HEK293 (cell line): Measurements from ENCODE around the gene MTOR.

Experiments
- CTCF ChIA-PET: fragments of 350-600 bp; formaldehyde crosslinking; extraction: SDS; loops from one replicate; lab custom pipeline; 2021; ENCODE audit warnings: antibody characterized with exemption; lab: Yijun Ruan, JAX
- POLR2A ChIA-PET: fragments of 300-600 bp; formaldehyde crosslinking; extraction: SDS; loops from one replicate; lab custom pipeline; 2020; ENCODE audit warnings: antibody characterized with exemption, inconsistent platforms; lab: Yijun Ruan, JAX
- H3K27ac ChIP-seq: fragments of 200-500 bp; sonication (Bioruptor generic); 2 replicates; pipeline ENCODE4 v1.5.1; 2014; ENCODE audit warnings: low read depth, low read length, control low read depth, inconsistent platforms; ENCODE audit errors: extremely low read depth
- H3K36me3 ChIP-seq, 2 experiments: fragments of 200-500 bp in 1 of 2; sonication (Bioruptor generic) in 1 of 2; 1 replicate in 1 of 2; 2 replicates in 1 of 2; pipeline ENCODE4 v1.5.1; 2014 to 2017; ENCODE audit warnings: inconsistent platforms in 2 of 2, low read length in 2 of 2; ENCODE audit not compliant: control insufficient read depth in 2 of 2, insufficient read depth in 1 of 2
- H3K4me1 ChIP-seq: fragments of 200-500 bp; sonication (Bioruptor generic); 2 replicates; pipeline ENCODE4 v1.5.1; 2014; ENCODE audit warnings: mild to moderate bottlenecking, low read length, inconsistent platforms; ENCODE audit not compliant: control insufficient read depth, insufficient read depth
- H3K4me3 ChIP-seq: 2 replicates; pipeline ENCODE4 v1.5.1; 2011; ENCODE audit warnings: low read depth, mild to moderate bottlenecking, control low read depth, low read length, moderate library complexity
- H3K9me3 ChIP-seq: fragments of 200-500 bp; sonication (Bioruptor generic); 2 replicates; pipeline ENCODE4 v1.5.1; 2014; ENCODE audit warnings: low read depth, low read length, inconsistent platforms; ENCODE audit not compliant: control insufficient read depth, insufficient read depth
- HOXA7 ChIP-seq: sonication (generic); formaldehyde crosslinking; IDR thresholded peaks from 2 replicates; pipeline ENCODE4 v1.8.1; 2022; ENCODE audit warnings: missing genetic modification reagents, borderline replicate concordance
- INSM2 ChIP-seq: fragments of 450-650 bp; formaldehyde crosslinking; IDR thresholded peaks from 2 replicates; pipeline ENCODE4 v1.5.1; 2016; ENCODE audit warnings: missing biosample characterization, missing genetic modification characterization
- KLF10 ChIP-seq: fragments of 450-650 bp; IDR thresholded peaks from 2 replicates; pipeline ENCODE4 v1.5.1; 2018; ENCODE audit warnings: missing biosample characterization, mild to moderate bottlenecking, missing genetic modification characterization
- PRDM1 ChIP-seq: fragments of 450-650 bp; formaldehyde crosslinking; IDR thresholded peaks from 2 replicates; pipeline ENCODE4; 2016; ENCODE audit warnings: missing biosample characterization, missing genetic modification characterization
- SP2 ChIP-seq: fragments of 450-650 bp; formaldehyde crosslinking; IDR thresholded peaks from 2 replicates; pipeline ENCODE4 v1.5.1; 2016; ENCODE audit warnings: missing biosample characterization, missing genetic modification characterization
- WT1 ChIP-seq: fragments of 450-650 bp; formaldehyde crosslinking; IDR thresholded peaks from 2 replicates; pipeline ENCODE4 v1.5.1; 2016; ENCODE audit warnings: missing biosample characterization, missing genetic modification characterization
- ZIC2 ChIP-seq: fragments of 450-650 bp; formaldehyde crosslinking; IDR thresholded peaks from 2 replicates; pipeline ENCODE4 v1.5.1; 2016; ENCODE audit warnings: missing biosample characterization, missing genetic modification characterization
- ZNF146 ChIP-seq: fragments of 450-650 bp; formaldehyde crosslinking; IDR thresholded peaks from 2 replicates; pipeline ENCODE4 v1.5.1; 2016; ENCODE audit warnings: missing biosample characterization, missing genetic modification characterization
- ZNF155 ChIP-seq: fragments of 450-650 bp; formaldehyde crosslinking; IDR thresholded peaks from 2 replicates; pipeline ENCODE4 v1.5.1; 2016; ENCODE audit warnings: missing biosample characterization, missing genetic modification characterization
- ZNF157 ChIP-seq: fragments of 450-650 bp; formaldehyde crosslinking; IDR thresholded peaks from 2 replicates; pipeline ENCODE4 v1.5.1; 2016; ENCODE audit warnings: missing biosample characterization, missing genetic modification characterization
- ZNF19 ChIP-seq: fragments of 450-650 bp; formaldehyde crosslinking; IDR thresholded peaks from 2 replicates; pipeline ENCODE4; 2016; ENCODE audit warnings: missing biosample characterization, missing genetic modification characterization, low read depth
- ZNF426 ChIP-seq: fragments of 450-650 bp; formaldehyde crosslinking; IDR thresholded peaks from 2 replicates; pipeline ENCODE4 v1.5.1; 2017; ENCODE audit warnings: missing biosample characterization, missing genetic modification characterization, mild to moderate bottlenecking, inconsistent platforms, moderate library complexity
- ZNF530 ChIP-seq: fragments of 450-650 bp; formaldehyde crosslinking; IDR thresholded peaks from 2 replicates; pipeline ENCODE4 v1.5.1; 2016; ENCODE audit warnings: low read depth, missing biosample characterization, missing genetic modification characterization
- ZNF561 ChIP-seq: fragments of 450-650 bp; IDR thresholded peaks from 2 replicates; pipeline ENCODE4 v1.5.1; 2018; ENCODE audit warnings: missing biosample characterization, missing genetic modification characterization, borderline replicate concordance
- ZNF621 ChIP-seq: fragments of 450-650 bp; formaldehyde crosslinking; IDR thresholded peaks from 2 replicates; pipeline ENCODE4 v1.5.1; 2017; ENCODE audit warnings: missing biosample characterization, missing genetic modification characterization
- ZNF768 ChIP-seq: fragments of 450-650 bp; formaldehyde crosslinking; IDR thresholded peaks from 2 replicates; pipeline ENCODE4 v1.5.1; 2018; ENCODE audit warnings: missing biosample characterization, mild to moderate bottlenecking, missing genetic modification characterization
- ZNF776 ChIP-seq: fragments of 450-650 bp; formaldehyde crosslinking; IDR thresholded peaks from 2 replicates; pipeline ENCODE4 v1.5.0; 2017; ENCODE audit warnings: missing biosample characterization, missing genetic modification characterization, borderline replicate concordance
- ZNF830 ChIP-seq: fragments of 450-650 bp; IDR thresholded peaks from 2 replicates; pipeline ENCODE4 v1.5.0; 2018; ENCODE audit warnings: missing biosample characterization, missing genetic modification characterization, low read depth, mild to moderate bottlenecking, moderate library complexity
- ZSCAN18 ChIP-seq: fragments of 450-650 bp; formaldehyde crosslinking; IDR thresholded peaks from 2 replicates; pipeline ENCODE4 v1.5.1; 2016; ENCODE audit warnings: missing biosample characterization, missing genetic modification characterization

MTOR gene

GRCh38 chr1:11072216-11072917, 190.0 kb downstream of the MTOR start:
- POLR2A ChIA-PET, result interaction anchor here (3.2 kb wide), 1 partner anchor 12 kb away, joined by 12 read pairs; the partner anchor contains the start of gene SRM

GRCh38 chr1:11071463-11072215, 190.7 kb downstream of the MTOR start:
- CTCF ChIA-PET, result no interaction called here

More at GRCh38 chr1:11072216-11072917, 190.0 kb downstream of the MTOR start:
- no peak overlapping the region for H3K4me3 ChIP-seq
- no peak for TF ChIP-seq ZNF561 (tag by site-specific recombination)
- TF ChIP-seq WT1 (tag by site-specific recombination), result no peak
- no peak for TF ChIP-seq ZNF830 (tag by site-specific recombination)
- no peak for TF ChIP-seq PRDM1 (tag by site-specific recombination)
- no peak for TF ChIP-seq ZIC2 (tag by site-specific recombination)
- TF ChIP-seq HOXA7 (CRISPR knock-in tag), result no peak
- no peak for TF ChIP-seq INSM2
- no peak for TF ChIP-seq ZNF776
- TF ChIP-seq ZNF621 (tag by site-specific recombination), result no peak
- no peak for TF ChIP-seq KLF10
- H3K9me3 ChIP-seq, result no peaks in the 10 kb centered on the region
- H3K4me1 ChIP-seq, result no peaks in the 10 kb centered on the region
- H3K27ac ChIP-seq, result no peak overlapping the region
- CTCF ChIA-PET, result interaction anchor here (0.7 to 0.9 kb wide), 3 partner anchors 22 to 191 kb away, joined by 3 read pairs; no protein-coding TSS in a partner anchor
- peaks cover 67 to 98% of the 10 kb centered on the region in 2 experiments for H3K36me3 ChIP-seq

GRCh38 chr1:11070876-11071275, 191.5 kb downstream of the MTOR start:
- ChIA-PET POLR2A (interaction anchor here (0.6 to 3.2 kb wide), 5 partner anchors 10 to 580 kb away, joined by 3 to 12 read pairs (median 8); partner anchors contain the start of genes MTOR and SRM), CTCF (interaction anchor here (1.1 kb wide), 1 partner anchor 158 kb away, joined by 3 read pairs; no protein-coding TSS in a partner anchor)
- H3K9me3 ChIP-seq, result no peaks in the 10 kb centered on the region
- H3K4me3 ChIP-seq, result no peak overlapping the region
- TF ChIP-seq ZNF19 (tag by site-specific recombination) (no peak), ZNF768 (tag by site-specific recombination) (no peak), ZNF146 (tag by site-specific recombination) (no peak), SP2 (tag by site-specific recombination) (no peak), ZNF157 (tag by site-specific recombination) (no peak), ZNF530 (tag by site-specific recombination) (no peak), ZSCAN18 (tag by site-specific recombination) (no peak), ZNF426 (tag by site-specific recombination) (no peak)
- no peaks in the 10 kb centered on the region for H3K4me1 ChIP-seq
- no peak overlapping the region for H3K27ac ChIP-seq
- H3K36me3 ChIP-seq, result peaks cover 67 to 96% of the 10 kb centered on the region in 2 experiments

More at GRCh38 chr1:11071463-11072215, 190.7 kb downstream of the MTOR start:
- H3K36me3 ChIP-seq, result peaks cover 63 to 96% of the 10 kb centered on the region in 2 experiments
- TF ChIP-seq ZNF155 (no peak), ZIC2 (tag by site-specific recombination) (peak; percentile 26; the same call in 1 of the 2 replicates), ZNF426 (tag by site-specific recombination) (no peak)
- TF ChIP-seq, all 188 proteins: peak for 1
- no peaks in the 10 kb centered on the region for H3K4me1 ChIP-seq
- no peak overlapping the region for H3K27ac ChIP-seq
- no peaks in the 10 kb centered on the region for H3K9me3 ChIP-seq
- POLR2A ChIA-PET, result interaction anchor here (0.9 to 3.2 kb wide), 2 partner anchors 9 to 11 kb away, joined by 4 to 12 read pairs; partner anchors contain the start of gene SRM
- H3K4me3 ChIP-seq, result no peak overlapping the region
